Measurements from ENCODE around the gene ABCD4.
"Not testable (repeated sequence)": the region's sequence is repeated elsewhere in the genome, so short reads cannot be mapped to it uniquely, and the experiment has no call there.

The ABCD4 gene

GRCh38 chr14:74302152-74302628, 544 bp downstream of the ABCD4 start:
- no peak for DNase-seq (ENCODE audit: low read depth, low spot score)

DNA sequence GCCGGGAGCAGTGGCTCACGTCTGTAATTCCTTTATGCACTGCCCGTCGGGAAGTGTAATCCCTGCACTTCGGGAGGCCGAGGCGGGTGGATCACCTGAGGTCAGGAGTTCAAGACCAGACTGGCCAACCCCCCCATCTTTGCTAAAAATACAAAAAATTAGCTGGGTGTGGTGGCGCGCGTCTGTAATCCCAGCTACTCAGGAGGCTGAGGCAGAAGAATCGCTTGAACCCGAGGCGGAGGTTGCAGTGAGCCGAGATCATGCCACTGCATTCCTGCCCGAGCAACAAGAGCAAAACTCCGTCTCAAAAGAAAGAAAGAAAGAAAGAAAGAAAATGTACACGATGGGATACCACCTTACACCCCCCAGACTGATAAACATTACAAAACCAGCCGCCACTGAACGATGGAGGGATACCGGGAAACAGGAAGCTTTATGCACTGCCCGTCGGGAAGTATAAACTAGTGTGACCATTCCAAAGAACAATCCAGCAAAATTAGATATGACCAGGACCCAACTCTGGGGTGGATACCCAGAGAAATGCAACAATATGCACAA, 1.1 kb downstream of the ABCD4 start:
- DNase-seq (ENCODE audit: low read depth, low spot score), result no peak

GRCh38 chr14:74299061-74299545, 3.6 kb downstream of the ABCD4 start:
- no peak for DNase-seq (ENCODE audit: low read depth, low spot score)

DNA sequence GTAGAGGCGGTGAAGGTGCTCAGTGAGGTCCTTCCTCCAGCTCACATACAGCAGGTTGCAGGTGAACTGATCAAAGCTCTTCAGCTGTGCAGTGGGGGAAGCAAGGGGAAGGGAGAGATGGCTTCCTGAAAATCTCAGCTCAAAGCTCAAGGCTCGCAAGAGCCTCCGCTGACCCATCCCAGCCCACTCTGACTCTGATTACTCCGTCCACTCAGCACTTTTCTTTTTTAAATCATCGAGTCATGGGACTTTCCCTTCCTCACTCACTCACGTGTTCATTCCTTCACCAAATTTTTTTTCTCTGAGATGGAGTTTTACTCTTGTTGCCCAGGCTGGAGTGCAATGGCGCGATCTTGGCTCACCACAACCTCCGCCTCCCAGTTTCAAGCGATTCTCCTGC, 4.7 kb downstream of the ABCD4 start:
- no peak for DNase-seq (ENCODE audit: low read depth, low spot score)

- DNase-seq (ENCODE audit: low read depth, low spot score), result no peak
These were observed 6.7 kb downstream of the ABCD4 start for GRCh38 chr14:74296037-74296467.

DNA sequence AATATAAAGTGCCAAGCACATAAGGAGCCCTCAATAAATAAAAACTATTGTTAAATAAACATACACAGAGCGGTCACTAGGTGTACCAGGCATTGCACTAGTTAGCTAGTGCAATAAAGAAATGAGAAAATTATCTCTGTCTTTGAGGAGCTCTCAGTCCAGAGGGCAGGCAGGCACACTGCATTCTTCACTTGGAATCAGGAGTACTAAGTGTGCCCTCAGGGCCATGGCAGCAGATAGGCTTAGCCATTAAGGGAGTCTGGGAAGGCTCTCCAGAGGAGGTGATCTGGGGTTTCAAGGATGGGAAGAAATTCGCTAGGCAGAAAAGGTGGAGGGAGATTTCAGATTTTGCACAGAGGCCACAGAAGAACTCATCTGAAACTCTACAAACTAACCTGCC, 9.1 kb downstream of the ABCD4 start:
- no peak for DNase-seq (ENCODE audit: low read depth, low spot score)

DNA sequence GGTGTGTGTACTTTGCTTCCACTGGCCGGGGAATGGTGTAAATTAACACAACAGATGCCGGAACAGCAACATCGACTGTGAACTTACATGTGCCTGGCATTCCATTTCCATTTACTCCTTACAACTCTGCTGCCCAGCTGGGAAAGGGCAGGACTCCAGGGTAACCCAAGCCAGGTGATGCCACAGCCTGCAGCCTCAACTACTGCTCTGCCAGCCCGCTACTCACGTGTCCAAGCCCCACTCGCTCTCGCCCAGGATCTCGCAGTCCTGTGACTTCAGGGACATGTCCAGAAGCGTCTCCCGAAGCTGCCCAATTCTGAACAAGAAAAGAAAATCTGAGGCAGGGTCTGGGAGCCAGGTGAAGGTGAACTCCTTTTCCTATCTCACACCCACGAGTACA, 10.7 kb downstream of the ABCD4 start:
- DNase-seq (ENCODE audit: low read depth, low spot score), result no peak

GRCh38 chr14:74290415-74290814, 12.3 kb downstream of the ABCD4 start:
- no peak for DNase-seq (ENCODE audit: low read depth, low spot score)

DNA sequence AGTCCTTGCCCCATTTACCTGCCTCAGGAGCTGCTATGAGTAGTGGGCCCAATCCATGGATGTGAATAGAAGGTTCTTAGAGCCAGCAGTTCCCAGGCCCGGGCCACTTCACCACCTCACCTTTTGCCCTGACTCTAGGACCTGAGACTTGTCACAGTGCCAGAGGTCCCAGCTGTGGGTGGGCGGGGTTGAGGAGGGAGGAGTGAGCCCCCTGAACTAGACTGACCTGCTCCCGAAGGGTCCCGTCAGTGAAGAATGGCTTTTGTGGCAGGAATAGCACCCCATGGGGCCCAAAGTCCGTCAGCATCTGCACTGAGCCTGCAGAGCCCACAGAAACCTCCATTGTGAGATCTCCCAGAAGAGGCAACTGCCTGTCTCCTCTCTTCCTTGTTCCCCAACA, 12.9 kb downstream of the ABCD4 start:
- no peak for DNase-seq (ENCODE audit: low read depth, low spot score)

DNA sequence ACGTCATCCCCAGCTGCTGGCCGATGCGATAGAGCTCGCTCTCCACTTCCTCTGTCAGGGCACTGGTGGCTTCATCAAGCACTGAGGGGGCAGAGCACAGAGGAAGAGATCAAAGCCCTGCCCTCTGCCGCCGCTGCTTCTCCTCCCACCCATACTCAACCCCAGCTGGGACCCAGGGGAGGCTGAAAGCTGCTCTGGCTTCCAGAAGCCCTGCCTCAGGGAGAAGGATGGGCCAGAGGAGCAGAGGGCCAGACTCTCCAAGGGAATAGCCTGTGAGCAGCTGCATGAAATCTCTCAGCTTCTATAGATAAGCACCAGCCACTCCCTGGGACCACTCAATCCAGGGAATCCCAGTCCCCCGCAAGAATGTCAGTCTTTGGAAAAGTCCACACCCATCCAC, 16.0 kb downstream of the ABCD4 start:
- no peak for DNase-seq (ENCODE audit: low read depth, low spot score)

GRCh38 chr14:74281069-74281468, 21.7 kb downstream of the ABCD4 start:
- DNase-seq (ENCODE audit: low read depth, low spot score), result no peak

DNA sequence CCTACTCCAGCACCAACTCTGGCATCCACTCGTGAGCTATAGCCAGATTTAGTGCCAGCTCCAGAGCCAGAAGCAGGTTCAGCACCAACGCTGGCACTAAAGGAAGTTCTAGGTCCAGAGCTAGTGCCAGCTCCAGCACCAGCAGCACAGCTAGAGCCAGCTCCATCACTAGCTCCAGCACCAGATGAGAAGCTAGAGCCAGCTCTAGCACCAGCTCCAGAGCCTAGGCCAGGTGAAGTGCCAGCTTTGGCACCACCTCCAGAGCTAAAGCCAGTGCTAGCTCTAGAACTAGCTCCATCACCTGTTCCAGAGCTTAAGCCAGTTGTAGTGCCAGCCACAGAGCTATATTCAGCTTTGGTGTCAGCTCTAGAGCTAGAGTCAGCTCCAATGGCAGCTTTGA, 24.7 kb downstream of the ABCD4 start:
- DNase-seq (ENCODE audit: low read depth, low spot score), result no peak

DNA sequence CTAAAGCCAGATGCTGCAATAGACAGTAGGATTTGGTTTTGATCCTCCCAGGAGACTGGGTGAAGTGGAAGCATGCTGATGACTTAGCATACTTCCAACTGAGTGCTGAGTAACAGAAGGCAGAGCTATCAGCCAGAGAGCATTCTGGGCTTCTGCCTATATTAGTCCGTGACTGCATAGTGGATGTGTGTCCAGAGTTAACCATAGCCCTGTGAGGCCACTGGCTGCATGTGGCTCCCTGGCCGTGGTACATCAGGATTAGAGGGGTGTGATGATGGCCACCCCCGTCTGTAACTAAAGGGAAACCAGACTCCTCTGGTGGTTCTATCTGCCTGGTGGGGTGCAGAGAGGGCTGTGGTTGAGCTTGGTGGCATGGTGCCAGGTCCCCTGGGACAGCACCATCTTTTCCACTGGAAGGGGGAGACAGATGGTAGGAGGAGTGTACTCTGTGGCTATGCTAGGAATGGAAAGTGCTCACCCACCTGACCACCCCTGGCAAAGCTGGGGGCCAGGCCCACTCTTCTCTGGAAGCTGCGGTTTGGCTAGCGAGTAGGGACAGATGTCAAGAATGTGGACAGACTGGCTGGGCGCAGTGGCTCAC, 27.4 kb downstream of the ABCD4 start:
- no peak for DNase-seq (ENCODE audit: low read depth, low spot score)

- no peak for DNase-seq (ENCODE audit: low read depth, low spot score)
These were observed 31.4 kb downstream of the ABCD4 start for GRCh38 chr14:74271365-74271764.

- not testable (repeated sequence) for DNase-seq (ENCODE audit: low read depth, low spot score)
These were observed 32.2 kb downstream of the ABCD4 start for GRCh38 chr14:74270382-74271177.

- DNase-seq (ENCODE audit: low read depth, low spot score), result no peak
These were observed 35.1 kb downstream of the ABCD4 start for GRCh38 chr14:74267588-74267987.

- no peak for DNase-seq (ENCODE audit: low read depth, low spot score)
These were observed 37.3 kb downstream of the ABCD4 start for GRCh38 chr14:74265301-74265965.

GRCh38 chr14:74263921-74264320, 38.8 kb downstream of the ABCD4 start:
- no peak for DNase-seq (ENCODE audit: low read depth, low spot score)

DNA sequence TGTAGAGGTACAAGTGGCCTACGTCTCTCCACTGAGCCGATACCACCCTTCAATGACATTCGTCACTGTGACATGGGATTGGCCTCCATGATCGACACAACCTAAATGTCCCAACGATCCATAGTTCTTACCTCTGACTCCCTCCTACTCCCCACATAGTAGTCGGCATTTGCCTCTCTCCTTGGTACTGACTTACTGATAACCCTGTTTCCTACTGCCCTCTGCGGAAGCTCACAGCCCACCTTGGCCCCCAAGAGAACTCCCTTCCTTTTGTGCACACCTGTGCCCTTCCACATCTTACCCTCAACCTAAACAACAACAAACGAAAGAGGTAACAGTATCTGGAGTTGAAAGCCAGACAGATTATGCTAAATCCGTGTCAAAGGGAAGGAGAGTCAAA, 39.6 kb downstream of the ABCD4 start:
- no peak for DNase-seq (ENCODE audit: low read depth, low spot score)

GRCh38 chr14:74262076-74262475, 40.7 kb downstream of the ABCD4 start:
- DNase-seq (ENCODE audit: low read depth, low spot score), result no peak

- DNase-seq (ENCODE audit: low read depth, low spot score), result no peak
These were observed 41.4 kb downstream of the ABCD4 start for GRCh38 chr14:74261288-74261687.

GRCh38 chr14:74260525-74261233, 42.1 kb downstream of the ABCD4 start:
- no peak for DNase-seq (ENCODE audit: low read depth, low spot score)
